DND-41 (cell line): ENCODE measurements around the gene MRPL11.

Source experiments
- EZH2 ChIP-seq: IDR thresholded peaks from 3 replicates; pipeline ENCODE4 v1.6.1; 2012; ENCODE audit warnings: borderline replicate concordance, low read depth, mild to moderate bottlenecking, moderate library complexity, low read length, inconsistent platforms; ENCODE audit not compliant: severe bottlenecking
- TF ChIP-seq, protein P1 (sequence below): IDR thresholded peaks from 2 replicates; pipeline ENCODE4 v1.5.1; 2012; ENCODE audit warnings: borderline replicate concordance, low read length, moderate library complexity, mild to moderate bottlenecking; ENCODE audit not compliant: poor library complexity, severe bottlenecking; ENCODE audit errors: extremely low read depth

DNA sequence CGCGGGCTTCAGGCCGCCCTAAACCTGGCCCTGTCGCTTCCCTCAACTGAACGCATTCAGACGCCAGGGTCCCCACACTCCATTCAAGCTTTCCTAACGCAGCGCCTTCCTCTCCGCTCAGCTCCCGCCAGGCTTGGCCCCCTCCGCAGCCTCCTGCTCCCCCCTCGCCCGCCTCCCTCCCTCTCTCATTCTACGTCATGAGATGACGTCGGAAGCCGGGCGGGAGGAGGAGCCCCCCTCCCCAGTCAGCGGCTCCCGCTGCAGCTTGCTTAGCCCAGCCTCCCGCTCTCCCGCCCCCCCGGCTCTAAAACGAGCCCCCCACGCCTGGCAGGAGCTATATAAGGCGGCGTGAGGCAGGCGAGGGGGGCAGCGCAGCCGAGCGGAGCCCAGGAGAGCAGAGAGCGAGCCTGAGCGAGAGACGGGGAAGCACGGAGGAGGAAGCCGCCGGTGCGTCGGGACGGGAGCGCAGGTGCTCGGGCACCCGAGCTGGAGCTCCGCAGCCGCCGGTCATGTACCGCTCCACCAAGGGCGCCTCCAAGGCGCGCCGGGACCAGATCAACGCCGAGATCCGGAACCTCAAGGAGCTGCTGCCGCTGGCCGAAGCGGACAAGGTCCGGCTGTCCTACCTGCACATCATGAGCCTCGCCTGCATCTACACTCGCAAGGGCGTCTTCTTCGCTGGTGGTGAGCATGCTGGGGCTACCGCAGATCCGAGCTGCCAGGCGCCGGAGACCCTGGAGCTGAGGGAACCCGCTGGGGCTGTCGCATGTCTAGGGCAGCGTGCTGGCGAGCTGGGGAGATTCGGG is 17.8 kb downstream of the MRPL11 start, which contains the start of gene NPAS4:
- TF ChIP-seq, protein P1, sequence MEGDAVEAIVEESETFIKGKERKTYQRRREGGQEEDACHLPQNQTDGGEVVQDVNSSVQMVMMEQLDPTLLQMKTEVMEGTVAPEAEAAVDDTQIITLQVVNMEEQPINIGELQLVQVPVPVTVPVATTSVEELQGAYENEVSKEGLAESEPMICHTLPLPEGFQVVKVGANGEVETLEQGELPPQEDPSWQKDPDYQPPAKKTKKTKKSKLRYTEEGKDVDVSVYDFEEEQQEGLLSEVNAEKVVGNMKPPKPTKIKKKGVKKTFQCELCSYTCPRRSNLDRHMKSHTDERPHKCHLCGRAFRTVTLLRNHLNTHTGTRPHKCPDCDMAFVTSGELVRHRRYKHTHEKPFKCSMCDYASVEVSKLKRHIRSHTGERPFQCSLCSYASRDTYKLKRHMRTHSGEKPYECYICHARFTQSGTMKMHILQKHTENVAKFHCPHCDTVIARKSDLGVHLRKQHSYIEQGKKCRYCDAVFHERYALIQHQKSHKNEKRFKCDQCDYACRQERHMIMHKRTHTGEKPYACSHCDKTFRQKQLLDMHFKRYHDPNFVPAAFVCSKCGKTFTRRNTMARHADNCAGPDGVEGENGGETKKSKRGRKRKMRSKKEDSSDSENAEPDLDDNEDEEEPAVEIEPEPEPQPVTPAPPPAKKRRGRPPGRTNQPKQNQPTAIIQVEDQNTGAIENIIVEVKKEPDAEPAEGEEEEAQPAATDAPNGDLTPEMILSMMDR: no peak
- no peak for TF ChIP-seq EZH2
